HG03342 (cell line): ENCODE results near the gene SLC34A3.

Experiments used
- ATAC-seq: cut with Tn5 transposase; IDR thresholded peaks from one replicate; pipeline ENCODE4 v1.9.1; 2021; ENCODE audit warnings: mild to moderate bottlenecking, moderate library complexity; ENCODE audit not compliant: unreplicated experiment

The SLC34A3 gene

GRCh38 chr9:137217276-137218211 is 13.2 kb upstream of the SLC34A3 start:
- no peak for ATAC-seq

- ATAC-seq, result no peak
These were observed 12.4 kb upstream of the SLC34A3 start for GRCh38 chr9:137218212-137218753.

- no peak for ATAC-seq
These were observed 11.9 kb upstream of the SLC34A3 start for GRCh38 chr9:137218754-137219271.

- ATAC-seq, result no peak
These were observed 10.9 kb upstream of the SLC34A3 start for GRCh38 chr9:137219757-137220316.

GRCh38 chr9:137220317-137221094 is 10.2 kb upstream of the SLC34A3 start:
- no peak for ATAC-seq

GRCh38 chr9:137221095-137221505 is 9.6 kb upstream of the SLC34A3 start:
- ATAC-seq, result no peak

- ATAC-seq, result no peak
These were observed 9.1 kb upstream of the SLC34A3 start for GRCh38 chr9:137221506-137222111.

- ATAC-seq, result peak; percentile 3
These were observed 8.3 kb upstream of the SLC34A3 start, which contains the start of gene RNF208 for GRCh38 chr9:137222190-137223077. Gene RNF208, minus strand, starts transcription at chr9:137222240. Its CDS starts 1,028 bp downstream, at chr9:137221212.

- ATAC-seq, result peak; percentile 71
These were observed 7.4 kb upstream of the SLC34A3 start for GRCh38 chr9:137223078-137223970.

- no peak for ATAC-seq
These were observed 5.6 kb upstream of the SLC34A3 start, which contains the start of gene CYSRT1 for GRCh38 chr9:137224830-137225694. Gene CYSRT1, plus strand, starts transcription at chr9:137225174. Its CDS starts 448 bp downstream, at chr9:137225622.

GRCh38 chr9:137225699-137226331 is 4.9 kb upstream of the SLC34A3 start:
- no peak for ATAC-seq

GRCh38 chr9:137226338-137227053 is 4.2 kb upstream of the SLC34A3 start:
- ATAC-seq, result no peak

GRCh38 chr9:137227054-137227852 is 3.4 kb upstream of the SLC34A3 start, which contains the start of gene RNF224:
Gene RNF224, plus strand, starts transcription at chr9:137227502. Its CDS starts 834 bp downstream, at chr9:137228336.
- no peak for ATAC-seq

GRCh38 chr9:137227853-137228505 is 2.7 kb upstream of the SLC34A3 start:
- ATAC-seq, result no peak

GRCh38 chr9:137228506-137228967 is 2.2 kb upstream of the SLC34A3 start:
- no peak for ATAC-seq
